IPS-NIHi11 (cell line): ENCODE results near the gene NAB2.
A peak's percentile ranks its signal among the peaks of the same experiment; 100 is the strongest.

Source experiments
- DNase-seq: peaks from one replicate; pipeline ENCODE4 v3.0.0; 2012; ENCODE audit warnings: mixed read lengths, low spot score

NAB2 gene

GRCh38 chr12:57131896-57132744, 43.2 kb downstream of the NAB2 start:
- DNase-seq, result no peak

GRCh38 chr12:57133013-57133569, 44.2 kb downstream of the NAB2 start:
- no peak for DNase-seq

DNA sequence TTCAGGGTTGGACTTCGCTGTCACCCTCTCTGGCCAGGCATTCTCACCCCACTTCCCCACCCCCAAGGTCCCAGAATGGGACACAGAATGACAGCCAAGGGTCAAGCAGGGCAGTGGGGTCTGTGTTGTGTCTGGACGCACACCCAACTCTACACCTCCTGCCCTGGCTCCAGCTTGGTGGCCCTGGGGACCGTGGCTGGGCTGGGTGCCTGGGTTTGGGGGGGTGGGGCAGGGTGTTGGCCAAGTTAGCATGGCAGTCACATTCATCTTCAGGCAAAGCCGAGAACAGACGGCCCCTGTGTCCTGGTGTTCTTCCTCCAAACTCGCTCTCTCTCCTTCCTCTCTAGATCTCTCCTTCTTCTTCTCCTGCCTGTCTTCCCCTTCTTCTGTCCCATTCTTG, 45.0 kb downstream of the NAB2 start:
- DNase-seq, result no peak

GRCh38 chr12:57134949-57135348, 46.0 kb downstream of the NAB2 start:
- DNase-seq, result no peak

GRCh38 chr12:57135527-57136326, 46.8 kb downstream of the NAB2 start:
- DNase-seq, result peak; percentile 64

DNA sequence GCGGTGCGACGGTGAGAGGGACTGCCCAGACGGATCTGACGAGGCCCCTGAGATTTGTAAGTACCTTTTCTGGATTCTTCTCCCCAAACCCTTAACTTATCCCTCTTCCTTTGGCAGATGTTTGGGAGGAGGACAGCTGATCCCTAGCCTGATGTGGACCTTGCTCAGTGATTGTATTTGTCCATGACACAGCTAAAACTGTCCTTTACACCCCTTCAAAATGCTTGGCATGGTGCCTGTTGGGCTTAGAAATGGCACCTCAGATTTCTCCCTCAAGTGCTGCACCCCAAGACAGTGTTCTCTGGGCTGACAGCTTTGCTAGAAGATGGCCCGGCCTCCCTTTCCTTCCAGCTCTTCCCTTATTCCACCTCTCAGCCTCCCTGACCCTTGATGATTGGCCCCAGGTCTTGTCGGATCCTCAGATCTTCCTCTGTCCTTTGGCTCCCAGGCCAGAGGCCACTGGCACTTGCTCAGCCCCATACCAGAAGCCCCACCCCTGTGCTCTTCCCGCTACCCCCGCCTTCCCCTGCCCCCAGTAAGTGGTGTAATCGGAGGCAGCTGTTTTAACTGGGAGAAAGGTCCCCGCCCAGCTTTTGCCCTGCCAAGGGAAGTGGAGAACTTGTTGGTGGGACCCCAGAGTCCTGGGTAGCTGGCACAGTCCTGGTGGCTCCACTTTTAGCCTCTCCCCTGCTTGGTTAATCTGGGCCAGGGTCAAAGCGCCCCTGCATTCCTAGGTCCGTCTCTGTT, 49.8 kb downstream of the NAB2 start:
- DNase-seq, result no peak

GRCh38 chr12:57139796-57140649, 51.1 kb downstream of the NAB2 start:
- DNase-seq, result no peak

DNA sequence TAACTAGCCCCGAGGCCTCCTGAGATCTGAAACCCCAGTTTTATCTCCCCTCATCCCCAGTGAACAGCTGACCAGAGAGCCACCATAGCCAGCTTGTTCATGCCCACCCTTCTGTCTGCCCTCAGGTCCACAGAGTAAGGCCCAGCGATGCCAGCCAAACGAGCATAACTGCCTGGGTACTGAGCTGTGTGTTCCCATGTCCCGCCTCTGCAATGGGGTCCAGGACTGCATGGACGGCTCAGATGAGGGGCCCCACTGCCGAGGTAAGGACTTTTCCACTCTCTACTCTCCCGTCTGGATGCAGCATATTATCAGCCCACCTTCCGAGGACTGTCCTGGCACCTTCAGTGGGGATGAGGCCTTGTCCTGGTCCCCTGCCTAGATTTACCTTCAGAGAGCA, 52.3 kb downstream of the NAB2 start:
- DNase-seq, result no peak

- no peak for DNase-seq
Observed at GRCh38 chr12:57142121-57142520, 53.2 kb downstream of the NAB2 start.

DNA sequence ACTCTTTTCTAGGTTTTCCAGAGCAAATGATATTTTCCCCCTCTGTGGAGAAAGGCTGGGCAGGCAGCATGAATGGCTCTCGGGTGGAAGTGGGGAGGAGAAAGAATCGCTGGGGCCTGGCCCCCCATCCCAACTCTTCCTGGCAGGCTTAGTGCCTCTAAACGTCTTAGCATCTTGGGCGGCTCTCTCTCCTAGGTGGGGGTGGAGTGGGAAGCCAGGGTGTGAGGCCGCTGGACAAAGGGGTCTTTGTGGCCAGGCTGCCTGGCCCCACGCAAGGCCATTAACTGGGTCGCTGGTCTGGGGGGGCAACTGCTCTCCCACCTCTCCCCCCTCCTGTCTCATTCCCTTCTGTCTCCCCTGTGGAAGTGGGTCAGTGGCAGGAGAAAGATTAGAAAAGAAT, 53.8 kb downstream of the NAB2 start:
- DNase-seq, result no peak

DNA sequence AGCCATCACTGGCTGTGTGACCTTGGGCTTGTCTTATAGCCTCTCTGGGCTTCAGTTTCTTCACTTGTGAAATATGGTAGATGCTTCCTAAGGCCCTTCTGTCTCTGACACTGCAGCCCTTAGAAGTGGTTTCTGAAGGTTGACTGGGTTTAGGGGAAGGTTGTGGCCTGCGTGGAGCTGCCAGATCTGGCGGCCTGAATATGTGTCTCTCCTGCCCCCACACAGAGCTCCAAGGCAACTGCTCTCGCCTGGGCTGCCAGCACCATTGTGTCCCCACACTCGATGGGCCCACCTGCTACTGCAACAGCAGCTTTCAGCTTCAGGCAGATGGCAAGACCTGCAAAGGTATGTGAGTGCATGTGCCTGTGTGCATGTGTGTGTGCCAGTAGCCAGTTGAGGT, 54.5 kb downstream of the NAB2 start:
- no peak for DNase-seq
